Renal pelvis (tissue), 4 donors: ENCODE measurements around the gene GABRA5. TPM values are rescaled to one million over a fixed set of nuclear protein-coding genes. Genes with fewer than 3 reads are reported as not detected.

Experiments
- DNase-seq: peaks from one replicate; pipeline ENCODE4 v3.0.0-alpha.2; 2013
- polyA plus RNA-seq, 3 donors: library from polyadenylated mRNA; unstranded; fragments of 120-200 nt; gene quantifications; one replicate each; pipeline ENCODE4 v1.2.1, GENCODE V29; 2013; ENCODE audit not compliant: insufficient read length in 3 of 3

GABRA5 gene
- polyA plus RNA-seq, 3 donors = 0.27 to 0.32 (median 0.28) TPM

DNA sequence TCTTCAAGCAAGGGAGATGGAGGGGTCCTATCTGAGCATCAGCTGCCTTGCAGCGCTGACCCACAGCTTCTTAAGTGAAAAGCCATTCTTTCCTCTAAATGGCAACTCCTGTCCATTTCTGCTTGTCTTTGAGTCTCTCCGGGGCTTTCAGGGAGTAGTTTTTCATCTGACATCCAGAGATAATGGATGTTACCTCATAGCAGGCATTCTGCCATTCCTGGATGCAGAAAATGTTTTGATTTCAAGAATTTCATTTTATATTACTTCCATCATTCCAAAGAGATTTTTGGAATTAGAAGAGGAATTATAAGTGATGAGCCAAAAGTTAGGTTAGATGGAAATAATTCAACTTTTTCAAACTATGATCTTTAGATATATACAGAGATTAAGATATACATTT is 59.2 kb downstream of the GABRA5 start:
- no peak for DNase-seq

DNA sequence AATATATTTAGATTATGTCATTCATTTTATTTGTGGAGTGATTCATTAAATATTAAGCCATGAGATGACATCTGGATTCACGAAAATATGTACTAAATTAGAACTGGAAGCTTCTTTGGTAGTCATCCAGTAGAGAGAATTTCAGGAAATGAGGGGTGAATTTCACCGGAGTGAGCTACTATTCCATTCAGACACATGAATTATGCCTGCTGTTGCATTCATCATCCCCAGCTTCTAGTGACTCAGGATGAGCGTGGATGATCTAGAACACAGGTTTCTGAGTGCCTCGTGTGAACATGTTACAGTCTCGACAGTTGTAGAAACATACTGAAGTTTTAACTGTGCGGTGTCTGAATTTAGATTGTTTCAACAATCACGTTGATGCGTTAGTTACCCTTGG is 61.2 kb downstream of the GABRA5 start:
- no peak for DNase-seq

DNA sequence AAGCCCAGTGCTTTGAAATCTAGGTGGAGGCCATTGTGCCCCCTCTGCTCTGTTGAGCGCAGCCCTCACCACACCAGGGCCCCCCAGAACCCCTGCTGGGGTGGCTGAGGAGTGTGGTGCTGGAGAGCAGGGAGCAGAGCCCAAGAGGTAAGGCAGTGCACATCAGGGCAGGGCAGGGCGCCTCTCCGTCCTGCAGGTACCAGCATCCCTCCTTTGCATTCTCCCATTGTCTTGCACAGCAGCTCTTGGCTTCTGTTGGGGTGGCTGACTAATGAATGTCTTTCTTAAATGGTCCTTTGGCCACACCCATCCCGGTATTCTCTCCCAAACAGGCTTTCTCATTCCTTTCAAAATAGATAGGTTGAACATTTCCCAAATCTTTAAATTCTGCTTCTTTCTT is 62.7 kb downstream of the GABRA5 start:
- no peak for DNase-seq

DNA sequence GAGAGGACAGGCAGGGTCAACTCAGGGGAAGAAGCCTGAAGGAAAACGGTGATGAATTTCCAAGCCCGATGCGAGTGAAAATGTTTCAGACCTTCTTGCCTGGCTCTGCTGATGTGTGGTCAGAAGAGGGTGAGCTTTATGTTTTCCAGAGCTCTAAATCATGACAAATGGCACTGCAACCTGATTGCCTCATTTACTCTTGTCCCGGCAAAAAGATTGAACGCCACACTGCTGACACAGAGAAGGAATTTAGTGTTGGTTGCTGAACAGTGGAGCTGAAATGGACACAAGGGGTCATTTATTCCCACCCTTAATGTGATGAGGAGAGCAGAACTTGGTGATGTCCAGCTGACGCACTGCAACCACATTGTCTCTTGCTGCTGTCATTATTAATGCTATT is 68.0 kb downstream of the GABRA5 start:
- no peak for DNase-seq

DNA sequence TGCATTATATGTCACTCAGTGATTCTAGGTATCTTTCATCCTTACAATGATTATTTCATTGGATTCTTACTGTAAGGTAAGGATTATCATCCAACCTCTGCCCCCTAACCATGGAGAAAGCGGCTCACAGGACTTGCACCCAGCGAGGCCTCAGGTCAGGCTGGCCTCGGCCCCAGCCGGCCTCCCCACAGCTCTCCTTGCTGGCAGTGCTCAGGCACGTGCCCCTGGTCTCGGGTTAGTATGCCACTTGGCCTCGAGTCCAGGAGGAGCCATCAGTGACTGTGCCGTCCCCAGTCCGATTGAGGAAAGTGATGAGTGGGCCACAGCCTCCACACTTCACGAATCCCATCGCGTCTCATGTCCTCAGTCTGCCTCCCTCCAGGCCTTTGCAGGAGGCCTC is 68.5 kb downstream of the GABRA5 start:
- no peak for DNase-seq

DNA sequence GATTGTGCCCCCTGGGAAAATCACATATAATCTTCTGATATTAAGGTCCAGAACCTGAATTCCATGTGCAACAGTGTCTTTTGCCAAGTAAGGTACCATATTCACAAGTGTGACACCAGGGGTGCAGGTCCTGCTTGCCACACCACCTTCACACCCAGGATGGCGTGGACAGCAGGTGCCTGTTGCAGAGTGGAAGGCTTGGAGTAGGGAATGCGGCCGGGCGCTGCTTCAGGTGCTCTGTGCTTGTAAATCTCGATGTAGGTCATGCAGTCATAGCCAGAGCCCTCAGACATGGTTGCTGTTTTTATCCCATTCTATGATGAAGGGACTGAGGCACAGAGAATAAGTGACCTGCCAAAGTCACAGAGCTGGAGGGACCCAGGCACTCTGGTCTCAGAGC is 69.6 kb downstream of the GABRA5 start:
- DNase-seq = no peak

DNA sequence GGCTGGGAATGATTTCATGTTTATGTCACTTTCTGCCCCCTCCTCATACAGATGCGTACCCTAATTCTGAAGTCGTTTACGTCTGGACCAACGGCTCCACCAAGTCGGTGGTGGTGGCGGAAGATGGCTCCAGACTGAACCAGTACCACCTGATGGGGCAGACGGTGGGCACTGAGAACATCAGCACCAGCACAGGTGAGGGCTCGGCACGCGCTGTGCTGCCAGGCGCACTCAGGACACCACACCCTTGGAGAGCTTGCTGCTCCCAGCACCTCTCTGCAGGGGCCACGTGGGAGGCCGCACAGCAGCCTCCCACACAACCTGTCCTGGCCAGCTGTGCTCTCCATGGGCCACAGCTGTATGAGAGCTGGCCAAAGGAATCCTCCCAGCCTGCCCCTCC is 70.3 kb downstream of the GABRA5 start:
- no peak for DNase-seq

DNA sequence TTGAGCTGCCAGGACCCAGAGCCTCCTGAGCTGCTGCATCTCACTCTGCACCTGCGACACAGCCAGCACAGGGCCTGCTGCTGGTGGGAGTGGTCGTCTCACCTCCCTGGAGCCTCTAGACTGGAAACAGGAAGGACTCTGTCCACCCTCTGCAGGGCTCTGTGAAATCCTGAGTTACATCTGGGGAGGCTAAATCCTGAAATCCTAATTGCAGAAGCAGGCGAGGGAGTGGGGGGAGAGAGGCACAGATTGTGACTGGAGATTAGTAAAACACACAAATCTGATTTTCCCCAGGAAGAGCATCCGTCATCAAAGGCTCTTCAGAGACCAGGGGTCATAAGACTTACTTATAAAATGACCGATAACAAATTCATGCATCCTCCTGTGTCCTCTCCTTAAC is 72.5 kb downstream of the GABRA5 start:
- DNase-seq = no peak

DNA sequence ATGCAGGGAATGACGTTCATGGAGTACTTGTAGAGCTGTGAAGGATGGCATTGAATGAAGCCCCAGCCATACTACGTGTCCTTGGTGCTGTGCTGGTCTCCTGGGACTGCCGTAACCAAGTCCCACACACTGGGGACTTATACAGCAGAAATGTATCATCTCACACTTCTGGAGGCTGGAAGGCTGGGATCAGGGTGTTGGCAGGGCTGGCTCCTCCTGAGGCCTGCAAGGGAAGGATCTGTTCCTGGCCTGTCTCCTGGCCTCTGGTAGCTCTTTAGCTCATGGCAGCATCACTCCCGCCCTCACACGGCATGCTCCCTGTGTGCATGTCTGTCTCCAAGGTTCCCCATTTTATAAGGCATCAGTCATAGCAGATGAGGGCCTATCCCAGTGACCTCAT is 74.6 kb downstream of the GABRA5 start:
- no peak for DNase-seq

DNA sequence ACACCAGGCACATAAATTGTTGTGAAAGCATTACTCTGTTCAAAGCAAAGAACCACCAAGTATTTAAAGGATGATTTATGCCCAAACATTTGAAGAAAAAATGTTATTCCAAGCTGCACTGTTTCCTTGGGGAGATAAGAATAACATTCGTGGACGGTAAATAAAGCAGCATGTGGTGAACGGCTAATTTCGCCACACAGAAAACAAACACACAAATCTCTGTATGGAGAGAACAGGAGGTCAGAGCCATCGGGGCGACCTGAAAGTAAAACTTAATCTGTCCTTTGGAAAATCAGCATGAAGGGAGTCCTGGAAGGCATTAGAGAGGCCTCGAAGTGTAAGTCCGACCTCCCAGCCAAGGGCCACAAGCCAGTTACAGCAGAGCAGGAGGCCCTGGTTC is 77.0 kb downstream of the GABRA5 start:
- DNase-seq = peak; percentile 68

DNA sequence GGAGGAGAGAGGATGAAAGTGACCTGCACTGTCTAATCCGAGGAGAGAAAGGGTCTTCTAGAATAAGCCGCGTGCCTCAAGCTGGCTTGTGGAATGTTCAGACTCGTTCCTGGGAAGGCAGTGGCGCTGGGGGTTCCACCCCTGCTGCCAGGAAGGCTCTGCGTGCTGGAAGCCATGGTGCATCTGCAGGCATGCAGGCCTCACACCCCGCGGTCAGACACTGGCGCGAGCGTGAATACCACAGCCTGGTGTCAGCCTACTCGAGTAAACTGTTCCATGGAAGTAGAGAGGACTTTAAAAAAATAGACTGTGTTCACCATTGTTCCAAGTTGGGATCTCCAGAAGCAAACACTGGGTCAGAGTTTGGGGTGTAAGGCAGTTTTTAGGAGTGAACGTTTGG is 78.2 kb downstream of the GABRA5 start:
- DNase-seq = no peak

DNA sequence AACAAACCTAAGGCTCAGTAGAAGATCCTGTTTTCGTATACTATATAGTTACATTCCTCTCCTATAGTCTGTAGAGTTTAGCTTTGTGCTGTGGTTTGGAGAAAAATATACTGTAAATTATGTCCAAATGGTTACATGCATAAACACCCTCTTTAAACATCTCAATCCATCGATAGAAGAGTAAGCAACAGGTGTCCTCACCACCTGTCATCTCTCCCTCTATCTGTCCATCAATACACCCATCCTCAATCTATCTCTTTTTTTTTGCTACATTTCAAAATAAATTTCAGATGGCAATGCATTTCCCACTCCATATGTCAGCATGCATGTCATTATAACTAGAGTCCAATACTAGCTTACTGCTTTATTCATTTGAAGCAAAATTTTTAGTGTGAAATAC is 83.1 kb downstream of the GABRA5 start:
- DNase-seq = no peak

DNA sequence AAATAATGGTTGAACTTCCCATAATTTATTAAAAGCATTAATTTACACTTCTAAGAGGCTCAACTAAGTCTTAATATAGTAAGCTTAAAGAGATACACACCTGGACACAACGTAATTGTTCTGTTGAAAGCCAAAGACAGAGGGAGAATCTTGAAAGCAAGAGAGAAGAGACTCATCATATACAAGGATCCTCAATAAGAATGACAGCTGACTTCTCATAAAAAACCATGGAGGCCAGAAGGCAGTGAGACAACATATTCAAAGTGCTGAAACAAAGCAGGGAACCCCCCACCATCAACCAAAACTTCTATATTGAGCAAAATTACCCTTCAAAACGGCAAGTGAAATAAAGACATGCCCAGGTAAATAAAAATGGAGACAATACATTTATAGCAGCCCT is 87.5 kb downstream of the GABRA5 start:
- no peak for DNase-seq

DNA sequence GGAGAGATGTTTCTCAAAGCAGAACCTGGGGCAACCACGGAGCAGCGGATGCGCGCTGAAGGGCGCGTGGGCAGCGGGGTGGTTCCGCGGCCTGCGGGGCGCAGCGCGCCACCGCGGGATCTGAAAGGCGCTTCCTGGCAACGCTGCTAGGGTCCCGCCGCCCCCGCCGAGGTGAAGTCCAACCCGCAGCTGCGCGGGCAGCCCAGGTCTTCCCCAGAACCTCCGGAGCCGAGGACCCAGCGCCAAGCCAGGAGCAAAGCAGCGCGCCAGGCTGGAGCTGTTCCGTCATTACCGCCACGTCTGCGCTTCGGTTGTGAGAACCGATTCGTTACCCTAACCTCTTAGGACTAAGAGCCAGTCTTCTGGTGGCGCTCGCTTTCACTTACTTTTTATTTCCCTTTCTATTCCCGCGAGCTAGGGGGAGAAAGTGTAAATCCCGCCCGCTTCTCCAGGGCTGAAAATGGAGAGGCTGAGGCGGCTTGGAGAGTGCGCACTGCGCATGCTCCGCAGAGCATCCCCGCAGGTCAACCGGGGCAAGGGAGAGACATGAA is 100.9 kb downstream of the GABRA5 start:
- DNase-seq = peak; percentile 60

DNA sequence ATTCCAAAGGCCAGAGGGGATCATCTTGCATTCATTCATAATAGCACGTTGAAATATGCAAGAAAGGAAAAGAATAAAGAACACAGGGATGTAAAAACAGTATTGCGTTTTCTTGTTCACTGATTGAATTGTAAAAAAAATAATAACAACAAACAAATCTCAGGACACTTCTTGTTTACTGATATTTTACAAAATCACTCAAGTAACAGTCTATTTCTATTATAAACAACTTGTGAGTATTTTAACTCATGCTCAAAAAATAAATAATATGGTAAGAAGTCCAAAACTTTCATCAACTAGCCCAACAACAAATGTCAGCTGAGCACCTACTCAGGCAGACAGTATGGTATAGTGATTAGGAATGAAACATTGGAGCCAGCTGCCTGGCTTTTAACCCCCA is 101.9 kb downstream of the GABRA5 start:
- DNase-seq = no peak

DNA sequence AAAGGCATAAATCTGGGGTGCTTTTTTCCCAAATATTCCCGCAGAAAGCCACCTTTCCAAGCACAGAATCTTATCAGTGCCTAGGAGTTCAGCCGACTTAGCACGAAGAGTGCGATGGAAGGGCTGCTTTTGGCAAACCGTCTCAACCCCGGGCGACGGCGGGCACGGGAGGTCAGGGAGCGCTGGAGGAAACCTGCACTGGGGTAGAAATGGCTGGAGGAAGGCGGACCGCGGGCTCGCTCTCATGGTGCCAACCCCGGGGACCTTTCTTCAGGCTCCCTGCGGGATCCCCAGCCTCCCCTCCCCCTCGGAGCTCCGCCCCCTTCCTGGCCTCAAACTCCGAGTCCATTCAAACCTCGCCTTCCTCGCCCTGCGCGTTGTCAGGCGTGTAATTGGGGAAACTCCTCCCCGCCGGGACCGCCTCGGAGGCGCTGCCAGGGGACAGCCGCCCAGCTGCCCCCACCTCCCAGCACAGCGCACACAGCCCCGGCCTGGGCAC is 103.9 kb downstream of the GABRA5 start, which contains the start of gene GABRG3:
TSS of gene GABRG3 (plus strand) at position 470 of the 499 bp plus-strand sequence.
- DNase-seq = peak; percentile 38

DNA sequence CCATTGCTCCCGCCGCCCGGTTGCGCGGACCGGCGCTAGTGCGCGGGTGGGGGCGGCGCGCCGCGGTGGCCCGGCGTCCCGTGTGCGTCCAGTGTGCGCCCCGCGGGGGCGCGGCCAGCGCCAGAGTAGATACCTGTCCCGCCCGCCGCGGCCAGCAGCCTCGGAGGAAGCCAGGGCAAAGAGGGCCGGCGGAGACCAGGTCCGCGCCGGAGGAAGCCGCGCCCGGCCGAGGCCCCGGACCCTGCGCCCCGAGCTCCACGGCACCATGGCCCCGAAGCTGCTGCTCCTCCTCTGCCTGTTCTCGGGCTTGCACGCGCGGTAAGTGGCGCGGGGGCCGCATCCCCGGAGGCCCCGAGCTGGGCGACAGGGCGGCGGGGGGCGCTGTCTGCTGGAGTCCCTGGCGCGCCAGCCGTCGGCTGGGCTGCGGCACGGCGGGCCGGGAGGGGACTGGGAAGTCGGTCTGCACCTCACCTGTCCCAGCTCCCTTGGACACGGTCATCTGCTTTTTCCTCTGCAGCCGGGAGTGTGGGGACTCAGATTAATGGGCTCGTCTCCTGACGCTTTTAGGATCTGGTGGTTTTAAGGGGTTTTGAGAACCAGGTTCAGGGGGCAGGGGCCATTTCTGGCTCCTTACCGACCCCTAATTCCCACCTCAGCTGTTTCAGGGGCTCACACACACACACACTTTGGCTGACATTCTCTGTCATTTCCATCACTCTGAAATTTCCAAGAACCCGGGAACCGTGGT is 104.6 kb downstream of the GABRA5 start:
- DNase-seq = peak; percentile 16

DNA sequence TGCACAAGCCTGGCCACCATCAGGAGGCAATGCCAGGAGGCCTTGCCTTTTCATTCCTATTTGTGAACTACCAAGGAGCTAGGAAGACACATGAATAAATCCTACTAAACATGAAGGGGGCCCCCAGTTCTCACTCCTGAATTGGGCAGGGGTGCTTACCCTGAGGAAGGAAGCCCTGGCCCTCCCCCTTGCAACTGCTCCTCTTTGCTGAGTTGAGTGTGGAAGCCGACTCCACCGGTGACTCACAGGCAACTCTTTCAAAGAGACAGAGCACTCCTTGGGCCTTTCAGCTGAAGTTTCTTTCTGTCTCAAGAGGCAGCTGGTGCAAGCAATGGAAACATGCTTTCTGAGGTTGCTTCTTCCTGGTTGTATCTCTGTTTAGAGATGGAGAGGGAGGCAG is 105.8 kb downstream of the GABRA5 start:
- DNase-seq = no peak

DNA sequence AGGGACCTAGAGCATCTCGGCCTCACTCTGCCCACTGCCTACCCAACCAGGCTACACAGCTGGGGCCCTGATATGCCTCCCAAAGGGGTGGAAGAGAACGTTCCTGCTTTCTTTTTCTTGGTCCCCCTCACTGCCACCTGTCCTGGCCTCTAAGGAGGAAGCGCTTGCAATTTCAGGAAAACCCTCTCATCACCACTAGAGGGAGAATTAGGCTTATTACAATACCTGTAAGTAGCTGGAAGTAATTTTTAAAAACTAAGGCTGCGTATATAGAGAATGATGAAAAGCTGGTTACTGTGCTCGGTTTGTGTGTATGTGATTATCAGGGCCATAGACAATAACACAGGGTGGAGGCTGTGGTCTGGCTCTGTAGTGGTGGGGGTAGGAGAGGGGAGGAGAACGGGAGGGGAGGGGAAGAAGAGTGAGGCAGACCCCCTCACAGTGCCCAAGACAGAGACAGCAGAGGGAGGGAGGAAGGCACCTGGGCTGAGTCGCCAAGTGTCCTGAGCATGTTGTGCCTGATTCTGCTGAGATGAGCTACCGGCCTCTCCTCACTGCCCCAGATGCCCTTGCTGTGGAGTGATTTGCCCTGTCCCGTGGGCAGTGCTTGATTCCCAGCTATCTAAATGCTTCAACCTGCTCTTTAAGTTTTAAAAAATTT is 107.4 kb downstream of the GABRA5 start:
- peak; percentile 42 for DNase-seq

DNA sequence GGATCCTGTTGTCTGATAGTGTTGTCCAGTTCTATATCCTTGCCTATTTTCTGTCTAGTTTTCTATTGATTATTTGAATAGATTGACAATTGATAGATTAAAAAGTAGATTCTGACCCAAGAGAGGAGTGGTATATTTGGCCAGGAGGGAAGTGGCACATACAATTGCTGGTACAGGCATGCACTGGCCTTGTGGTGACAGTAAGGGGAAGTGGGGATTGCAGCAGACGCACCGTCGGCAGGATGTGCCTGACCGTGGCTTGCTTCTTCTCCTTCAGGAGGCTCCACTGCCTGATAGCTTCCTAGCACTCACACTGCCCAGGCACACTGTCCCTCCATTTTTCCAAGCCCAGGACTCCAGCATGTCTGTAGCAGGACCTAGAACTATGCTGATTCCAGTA is 114.6 kb downstream of the GABRA5 start:
- DNase-seq = no peak

DNA sequence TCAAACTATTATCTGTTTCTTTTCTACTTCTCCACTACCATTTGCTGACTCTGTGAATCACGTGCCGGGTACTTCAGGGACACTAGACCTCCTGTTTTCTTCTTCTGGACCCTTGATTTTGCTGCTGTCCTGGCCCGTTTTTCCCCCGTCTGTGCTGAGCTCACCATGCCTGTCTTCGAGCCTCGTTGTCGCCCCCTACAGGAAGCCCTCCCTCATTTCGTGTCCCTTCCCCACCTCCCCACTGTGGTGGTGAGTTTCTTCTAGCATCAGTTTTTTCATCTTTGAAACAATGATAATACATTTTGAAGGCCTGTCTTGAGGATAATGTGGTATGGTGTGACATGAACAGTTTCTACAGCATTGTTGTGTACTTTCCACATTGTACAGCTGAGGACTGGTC is 117.0 kb downstream of the GABRA5 start:
- DNase-seq = no peak

DNA sequence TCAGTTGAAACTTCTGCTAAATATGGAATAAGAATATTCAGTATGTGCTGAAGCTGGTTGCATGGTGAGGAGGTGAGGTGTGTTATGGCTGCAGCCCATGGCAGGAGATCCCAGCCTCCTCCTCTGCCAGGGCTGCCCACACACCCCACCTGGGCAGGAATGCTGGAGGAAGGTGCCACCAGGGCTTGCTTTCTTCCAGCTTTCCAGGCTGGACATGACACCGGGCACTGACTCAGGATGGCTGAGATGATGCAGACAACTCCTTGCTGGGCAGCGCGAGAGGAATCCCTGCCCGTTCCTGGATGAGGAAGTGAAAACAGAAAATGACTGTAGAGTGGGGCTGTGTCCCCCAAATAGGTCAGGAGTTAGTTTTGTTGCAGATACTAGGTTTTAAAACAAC is 118.2 kb downstream of the GABRA5 start:
- DNase-seq = no peak

DNA sequence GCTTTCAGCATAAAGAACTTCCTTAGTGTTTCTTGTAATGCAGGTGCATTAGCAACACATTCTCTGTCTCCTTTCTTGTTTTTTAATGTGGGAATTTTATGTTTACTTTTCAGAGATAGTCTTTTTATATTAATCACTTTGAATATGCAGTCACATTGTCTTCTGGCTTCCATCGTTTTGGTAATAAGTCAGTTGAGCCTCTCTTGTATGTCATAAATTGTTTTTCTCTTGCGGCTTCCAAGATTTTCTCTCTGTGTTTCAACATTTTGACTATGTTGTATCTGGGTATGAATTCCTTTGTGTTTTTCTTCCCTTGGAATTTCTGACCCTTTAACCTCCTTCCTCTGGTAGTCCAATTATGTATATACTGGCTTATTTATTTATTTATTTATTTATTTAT is 129.4 kb downstream of the GABRA5 start:
- DNase-seq = no peak
